Sigmoid colon (tissue), 4 donors: ENCODE results near the gene DMTF1.

Experiments used
- EP300 ChIP-seq, 4 donors: sonication (generic); formaldehyde crosslinking; IDR thresholded peaks; one replicate each; pipeline ENCODE4 v1.6.1; 2017; ENCODE audit warnings: antibody characterized with exemption in 4 of 4
- POLR2A ChIP-seq, 2 donors: fragments of 450-650 bp; IDR thresholded peaks; one replicate each; pipeline ENCODE4 v1.6.1; 2016; ENCODE audit warnings: antibody characterized with exemption in 2 of 2, mild to moderate bottlenecking in 2 of 2, moderate library complexity in 2 of 2
- POLR2AphosphoS5 ChIP-seq, 4 donors: sonication (generic); formaldehyde crosslinking; IDR thresholded peaks; one replicate each; pipeline ENCODE4 v1.6.1; 2017; ENCODE audit warnings: antibody characterized with exemption in 4 of 4
- TF ChIP-seq, protein P1 (sequence below), 4 experiments: fragments of 450-650 bp in 3 of 4; fragments of 200-600 bp in 1 of 4; IDR thresholded peaks; one replicate each; pipeline ENCODE4 v1.5.1; 2016 to 2019; ENCODE audit warnings: antibody characterized with exemption in 4 of 4, mild to moderate bottlenecking in 3 of 4, moderate library complexity in 2 of 4

GRCh38 chr7:87140271-87140748 lies 11.9 kb upstream of the DMTF1 start:
- TF ChIP-seq POLR2AphosphoS5 (IDR thresholded peaks at IDR 0.05) (no peak), EP300 (IDR thresholded peaks at IDR 0.05) (no peak), POLR2A (IDR thresholded peaks at IDR 0.05) (no peak)
- TF ChIP-seq, protein P1, sequence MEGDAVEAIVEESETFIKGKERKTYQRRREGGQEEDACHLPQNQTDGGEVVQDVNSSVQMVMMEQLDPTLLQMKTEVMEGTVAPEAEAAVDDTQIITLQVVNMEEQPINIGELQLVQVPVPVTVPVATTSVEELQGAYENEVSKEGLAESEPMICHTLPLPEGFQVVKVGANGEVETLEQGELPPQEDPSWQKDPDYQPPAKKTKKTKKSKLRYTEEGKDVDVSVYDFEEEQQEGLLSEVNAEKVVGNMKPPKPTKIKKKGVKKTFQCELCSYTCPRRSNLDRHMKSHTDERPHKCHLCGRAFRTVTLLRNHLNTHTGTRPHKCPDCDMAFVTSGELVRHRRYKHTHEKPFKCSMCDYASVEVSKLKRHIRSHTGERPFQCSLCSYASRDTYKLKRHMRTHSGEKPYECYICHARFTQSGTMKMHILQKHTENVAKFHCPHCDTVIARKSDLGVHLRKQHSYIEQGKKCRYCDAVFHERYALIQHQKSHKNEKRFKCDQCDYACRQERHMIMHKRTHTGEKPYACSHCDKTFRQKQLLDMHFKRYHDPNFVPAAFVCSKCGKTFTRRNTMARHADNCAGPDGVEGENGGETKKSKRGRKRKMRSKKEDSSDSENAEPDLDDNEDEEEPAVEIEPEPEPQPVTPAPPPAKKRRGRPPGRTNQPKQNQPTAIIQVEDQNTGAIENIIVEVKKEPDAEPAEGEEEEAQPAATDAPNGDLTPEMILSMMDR (IDR thresholded peaks at IDR 0.05), result no peak
